Measurements from ENCODE around the gene RABGAP1L. TPM values are rescaled to one million over a fixed set of nuclear protein-coding genes. Genes with fewer than 3 reads are reported as not detected.
A peak's percentile ranks its signal among the peaks of the same experiment; 100 is the strongest.

Gene RABGAP1L
- total and polyA plus RNA-seq, 2 donors (not counting 3 experiments of a cell fraction or from before 2014, with no cell fraction given), result 6.4 to 22.2 TPM

DNA sequence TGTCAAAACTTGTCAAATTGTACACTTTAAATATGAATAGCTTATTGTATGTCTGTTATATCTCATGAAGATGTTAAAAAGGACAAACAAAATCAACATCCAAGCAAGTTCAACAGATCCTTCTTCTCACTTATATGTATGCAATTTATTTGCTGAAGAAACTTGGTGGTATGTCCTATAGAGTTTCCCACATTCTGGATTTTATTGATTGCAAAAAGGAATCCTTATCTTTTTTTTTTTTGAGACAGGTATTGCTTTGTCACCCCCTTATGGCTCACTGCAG lies 5.6 kb upstream of the RABGAP1L start:
- H3K27me3 ChIP-seq (ENCODE audit: control insufficient read depth in 2 of 2, insufficient read depth in 2 of 2, low read length in 2 of 2), result no peaks in the 10 kb centered on the region
- intact Hi-C loops (cut with micrococcal nuclease) (loop anchor here (10.0 kb wide), 1 partner anchor 439 kb away; the partner anchor contains the start of gene KLHL20), dilution Hi-C loops (cut with MboI; ENCODE audit: extremely low pct_ligation_motif_present, low sequenced_read_pairs) (no loop called here)
- H3K4me3 ChIP-seq (replicated peaks in 1 of 3; ENCODE audit: insufficient read depth in 1 of 3, low read depth in 1 of 3, low read length in 3 of 3), result no peak overlapping the region
- CTCF ChIA-PET, result interaction anchor here (1.0 to 1.4 kb wide), 2 partner anchors 64 to 572 kb away, joined by 3 read pairs; no protein-coding TSS in a partner anchor
- TF ChIP-seq JUN (IDR thresholded peaks at IDR 0.05; ENCODE audit: borderline replicate concordance, insufficient read depth, insufficient read length, low read depth) (no peak), POLR2AphosphoS5 (IDR thresholded peaks at IDR 0.05; ENCODE audit: insufficient read depth, low read depth, low read length) (no peak), EZH2 (IDR thresholded peaks at IDR 0.05; ENCODE audit: borderline replicate concordance, low read depth, low read length, severe bottlenecking) (no peak), POLR2A (IDR thresholded peaks at IDR 0.05; ENCODE audit: low read depth, low read length) (no peak), GATA2 (IDR thresholded peaks at IDR 0.05; ENCODE audit: insufficient read depth, insufficient read length, low read depth, low read length) (no peak), FOS (IDR thresholded peaks at IDR 0.05; ENCODE audit: borderline replicate concordance, insufficient read depth, low read length) (no peak), MYC (IDR thresholded peaks at IDR 0.05; ENCODE audit: low read depth, low read length) (no peak)
- TF ChIP-seq, protein P1, sequence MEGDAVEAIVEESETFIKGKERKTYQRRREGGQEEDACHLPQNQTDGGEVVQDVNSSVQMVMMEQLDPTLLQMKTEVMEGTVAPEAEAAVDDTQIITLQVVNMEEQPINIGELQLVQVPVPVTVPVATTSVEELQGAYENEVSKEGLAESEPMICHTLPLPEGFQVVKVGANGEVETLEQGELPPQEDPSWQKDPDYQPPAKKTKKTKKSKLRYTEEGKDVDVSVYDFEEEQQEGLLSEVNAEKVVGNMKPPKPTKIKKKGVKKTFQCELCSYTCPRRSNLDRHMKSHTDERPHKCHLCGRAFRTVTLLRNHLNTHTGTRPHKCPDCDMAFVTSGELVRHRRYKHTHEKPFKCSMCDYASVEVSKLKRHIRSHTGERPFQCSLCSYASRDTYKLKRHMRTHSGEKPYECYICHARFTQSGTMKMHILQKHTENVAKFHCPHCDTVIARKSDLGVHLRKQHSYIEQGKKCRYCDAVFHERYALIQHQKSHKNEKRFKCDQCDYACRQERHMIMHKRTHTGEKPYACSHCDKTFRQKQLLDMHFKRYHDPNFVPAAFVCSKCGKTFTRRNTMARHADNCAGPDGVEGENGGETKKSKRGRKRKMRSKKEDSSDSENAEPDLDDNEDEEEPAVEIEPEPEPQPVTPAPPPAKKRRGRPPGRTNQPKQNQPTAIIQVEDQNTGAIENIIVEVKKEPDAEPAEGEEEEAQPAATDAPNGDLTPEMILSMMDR (IDR thresholded peaks at IDR 0.05; ENCODE audit: extremely low read depth in 1 of 2, insufficient read depth in 1 of 2, low read depth in 1 of 2, low read length in 2 of 2), result no peak
- TF ChIP-seq, protein P2, sequence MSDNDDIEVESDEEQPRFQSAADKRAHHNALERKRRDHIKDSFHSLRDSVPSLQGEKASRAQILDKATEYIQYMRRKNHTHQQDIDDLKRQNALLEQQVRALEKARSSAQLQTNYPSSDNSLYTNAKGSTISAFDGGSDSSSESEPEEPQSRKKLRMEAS (IDR thresholded peaks at IDR 0.05; ENCODE audit: insufficient read depth, insufficient read length), result no peak
- POLR2A ChIA-PET, result no interaction called here
- H3K9me1 ChIP-seq (replicated peaks; ENCODE audit: control insufficient read depth, extremely low read depth, insufficient read depth, low read length), result no peaks in the 10 kb centered on the region
- DNase-seq (ENCODE audit: low read depth, low spot score) (no peak), FAIRE-seq (peak; percentile 65)
- no peak overlapping the region for H3K27ac ChIP-seq (ENCODE audit: insufficient read depth, low read depth, low read length)
- BruUV-seq (replicated peaks), result no TSS peak
- H3K4me2 ChIP-seq (ENCODE audit: insufficient read depth, low read length), result no peak overlapping the region
- H3K36me3 ChIP-seq (ENCODE audit: control insufficient read depth in 2 of 2, extremely low read depth in 1 of 2, insufficient read depth in 2 of 2, low read length in 2 of 2), result no peaks in the 10 kb centered on the region
- H3K9ac ChIP-seq (replicated peaks; ENCODE audit: extremely low read depth, insufficient read depth, low read length), result no peak overlapping the region
- no peaks in the 10 kb centered on the region for H3K9me3 ChIP-seq (replicated peaks; ENCODE audit: control insufficient read depth, insufficient read depth, low read length)
- no peaks in the 10 kb centered on the region for H4K20me1 ChIP-seq (replicated peaks; ENCODE audit: control insufficient read depth, extremely low read depth, insufficient read depth, low read length)
- no peak overlapping the region for H2AFZ ChIP-seq (ENCODE audit: low read depth, low read length)
- H3K79me2 ChIP-seq (ENCODE audit: control insufficient read depth, insufficient read depth, low read length), result no peaks in the 10 kb centered on the region
- H3K4me1 ChIP-seq (ENCODE audit: control insufficient read depth, extremely low read depth, insufficient read depth, low read length), result peaks cover 5% of the 10 kb centered on the region

Data from endothelial cell of umbilical vein (primary cell).